GM18858 (cell line): ENCODE data around the gene KCNA1.

Source experiments
- ATAC-seq: cut with Tn5 transposase; IDR thresholded peaks from one replicate; pipeline ENCODE4 v1.9.1; 2021; ENCODE audit not compliant: unreplicated experiment

KCNA1 gene

GRCh38 chr12:4910502-4911315 lies 1.0 kb downstream of the KCNA1 start:
- no peak for ATAC-seq

GRCh38 chr12:4911316-4911994 lies 1.8 kb downstream of the KCNA1 start:
- no peak for ATAC-seq

- ATAC-seq = no peak
Observed at GRCh38 chr12:4914720-4915119, 5.0 kb downstream of the KCNA1 start.

- ATAC-seq = no peak
Observed at GRCh38 chr12:4915752-4916151, 6.0 kb downstream of the KCNA1 start.

GRCh38 chr12:4918950-4919660 lies 9.4 kb downstream of the KCNA1 start:
- no peak for ATAC-seq

GRCh38 chr12:4932576-4932975 lies 22.9 kb downstream of the KCNA1 start:
- ATAC-seq = no peak

GRCh38 chr12:4933411-4933810 lies 23.7 kb downstream of the KCNA1 start:
- no peak for ATAC-seq

- no peak for ATAC-seq
Observed at GRCh38 chr12:4934407-4935035, 24.8 kb downstream of the KCNA1 start.

GRCh38 chr12:4938900-4939299 lies 29.2 kb downstream of the KCNA1 start:
- no peak for ATAC-seq

GRCh38 chr12:4939418-4940023 lies 29.8 kb downstream of the KCNA1 start:
- no peak for ATAC-seq

- ATAC-seq = peak; percentile 80
Observed at GRCh38 chr12:4943067-4943937, 33.6 kb downstream of the KCNA1 start.

GRCh38 chr12:4943938-4944284 lies 34.2 kb downstream of the KCNA1 start:
- peak; percentile 6 for ATAC-seq

GRCh38 chr12:4947253-4947652 lies 37.5 kb downstream of the KCNA1 start:
- no peak for ATAC-seq

- ATAC-seq = no peak
Observed at GRCh38 chr12:4951083-4951482, 41.4 kb downstream of the KCNA1 start.

- no peak for ATAC-seq
Observed at GRCh38 chr12:4951601-4952000, 41.9 kb downstream of the KCNA1 start.

- ATAC-seq = no peak
Observed at GRCh38 chr12:4954621-4955354, 45.1 kb downstream of the KCNA1 start.

- no peak for ATAC-seq
Observed at GRCh38 chr12:4956054-4956453, 46.3 kb downstream of the KCNA1 start.

- no peak for ATAC-seq
Observed at GRCh38 chr12:4956968-4957367, 47.3 kb downstream of the KCNA1 start.

- no peak for ATAC-seq
Observed at GRCh38 chr12:4957761-4958160, 48.1 kb downstream of the KCNA1 start.
